Panc1 (cell line): ENCODE data around the gene AGBL4. TPM values are rescaled to one million over a fixed set of nuclear protein-coding genes. Genes with fewer than 3 reads are reported as not detected.

Source experiments
- ATAC-seq: fragments of 200-7000 bp; cut with Tn5 transposase; 2 replicates; pipeline ENCODE4 v1.9.1; 2020; ENCODE audit warnings: mild to moderate bottlenecking, moderate library complexity
- BruUV-seq: library from RNA; stranded (reverse); fragments of 400-500 nt; replicated peaks from 2 replicates; lab custom pipeline; 2021; lab: Mats Ljungman, UMichigan
- CTCF ChIA-PET: fragments of 300-600 bp; sonication (Branson Sonifier 250); formaldehyde crosslinking; loops from one replicate; lab custom pipeline; 2022; ENCODE audit warnings: antibody characterized with exemption; lab: Charles Lee
- POLR2A ChIA-PET: fragments of 300-600 bp; sonication (Branson Sonifier 250); formaldehyde crosslinking; loops from one replicate; lab custom pipeline; 2022; ENCODE audit warnings: antibody characterized with exemption; lab: Charles Lee
- DNase-seq: peaks from one replicate; pipeline ENCODE4 v3.0.0-alpha.2; 2010; ENCODE audit warnings: low read depth, low spot score
- H3K27ac ChIP-seq: 2 replicates; pipeline ENCODE4 v1.5.1; 2011; ENCODE audit warnings: mild to moderate bottlenecking, low read length, inconsistent platforms
- H3K27me3 ChIP-seq: fragments of 200-500 bp; sonication (Bioruptor generic); 2 replicates; pipeline ENCODE4 v1.6.0; 2014; ENCODE audit warnings: low read length, inconsistent platforms; ENCODE audit not compliant: control insufficient read depth, insufficient read depth
- H3K36me3 ChIP-seq: fragments of 200-500 bp; sonication (Bioruptor generic); 2 replicates; pipeline ENCODE4 v1.5.1; 2014; ENCODE audit warnings: inconsistent platforms, mild to moderate bottlenecking, low read length, moderate library complexity; ENCODE audit not compliant: control insufficient read depth, insufficient read depth
- H3K4me1 ChIP-seq: 2 replicates; pipeline ENCODE4 v1.5.1; 2011; ENCODE audit warnings: inconsistent platforms, mild to moderate bottlenecking, low read length, moderate library complexity; ENCODE audit not compliant: control insufficient read depth, insufficient read depth
- H3K4me3 ChIP-seq, 2 experiments: 2 replicates each; pipeline ENCODE4 v1.5.1; 2011 to 2012; ENCODE audit warnings: low read depth in 2 of 2, low read length in 2 of 2, mild to moderate bottlenecking in 2 of 2, inconsistent platforms in 1 of 2, moderate library complexity in 1 of 2
- H3K9me3 ChIP-seq: fragments of 200-500 bp; sonication (Bioruptor generic); 2 replicates; pipeline ENCODE4 v1.5.1; 2014; ENCODE audit warnings: low read depth, mild to moderate bottlenecking, inconsistent platforms, low read length, moderate library complexity; ENCODE audit not compliant: control insufficient read depth, insufficient read depth
- POLR2AphosphoS5 ChIP-seq: IDR thresholded peaks from 2 replicates; pipeline ENCODE4 v1.6.1; 2012; ENCODE audit warnings: mild to moderate bottlenecking, low read depth, low read length, moderate library complexity
- SIN3A ChIP-seq: IDR thresholded peaks from 2 replicates; pipeline ENCODE4 v1.6.1; 2012; ENCODE audit warnings: low read depth, mild to moderate bottlenecking, low read length, moderate library complexity, borderline replicate concordance; ENCODE audit not compliant: insufficient read depth
- TCF7L2 ChIP-seq: IDR thresholded peaks from 2 replicates; pipeline ENCODE4 v1.6.1; 2011; ENCODE audit warnings: mild to moderate bottlenecking, low read depth, low read length, inconsistent platforms
- in situ Hi-C: cut with HindIII; loops from 2 replicates; pipeline ENCODE4 v1.10.0; 2016; ENCODE audit warnings: low sequenced_read_pairs, low pct_unique_long_range_greater_than_20kb
- intact Hi-C: fragments of 100-400 bp; cut with micrococcal nuclease; formaldehyde crosslinking; loops from one replicate; pipeline ENCODE4 v1.10.0; 2022; ENCODE audit not compliant: unreplicated experiment
- total RNA-seq: library from RNA; stranded (reverse); gene quantifications from one replicate; pipeline ENCODE4 v1.2.1, GENCODE V29; 2021; ENCODE audit not compliant: unreplicated experiment
- TF ChIP-seq, protein P1 (sequence below): fragments of 450-650 bp; IDR thresholded peaks from 2 replicates; pipeline ENCODE4 v1.5.1; 2017; ENCODE audit warnings: mild to moderate bottlenecking
- TF ChIP-seq, protein P2 (sequence below), 2 experiments: IDR thresholded peaks; 2 replicates each; pipeline ENCODE4 v1.6.1; 2011 to 2012; ENCODE audit warnings: low read depth in 2 of 2, control low read depth in 1 of 2, low read length in 1 of 2, mild to moderate bottlenecking in 1 of 2, moderate library complexity in 1 of 2; ENCODE audit not compliant: insufficient read depth in 1 of 2

AGBL4 gene
- total RNA-seq, 1 experiment from 2014 or later: not detected

DNA sequence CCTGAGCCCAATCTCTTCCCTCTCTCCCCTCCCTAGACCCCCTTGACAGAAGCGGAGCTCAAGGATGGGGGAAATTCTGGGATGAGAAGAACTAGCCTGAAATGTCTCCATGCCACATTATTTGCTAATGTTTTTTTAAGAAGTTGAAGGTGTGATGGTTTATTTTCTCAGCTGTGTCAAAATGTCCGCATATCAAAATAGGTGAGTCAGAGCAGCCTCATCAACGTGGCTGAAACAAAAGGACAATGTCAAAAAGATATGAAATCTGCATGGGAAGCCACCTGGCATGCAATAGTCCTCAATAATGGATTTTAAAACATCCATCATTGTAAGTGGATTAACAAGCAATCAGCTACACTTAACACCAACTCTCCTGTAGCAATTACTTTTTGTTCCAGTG, 1348.5 kb downstream of the AGBL4 start:
- ATAC-seq: no peak
- CTCF ChIA-PET: no interaction called here
- TF ChIP-seq, protein P1, sequence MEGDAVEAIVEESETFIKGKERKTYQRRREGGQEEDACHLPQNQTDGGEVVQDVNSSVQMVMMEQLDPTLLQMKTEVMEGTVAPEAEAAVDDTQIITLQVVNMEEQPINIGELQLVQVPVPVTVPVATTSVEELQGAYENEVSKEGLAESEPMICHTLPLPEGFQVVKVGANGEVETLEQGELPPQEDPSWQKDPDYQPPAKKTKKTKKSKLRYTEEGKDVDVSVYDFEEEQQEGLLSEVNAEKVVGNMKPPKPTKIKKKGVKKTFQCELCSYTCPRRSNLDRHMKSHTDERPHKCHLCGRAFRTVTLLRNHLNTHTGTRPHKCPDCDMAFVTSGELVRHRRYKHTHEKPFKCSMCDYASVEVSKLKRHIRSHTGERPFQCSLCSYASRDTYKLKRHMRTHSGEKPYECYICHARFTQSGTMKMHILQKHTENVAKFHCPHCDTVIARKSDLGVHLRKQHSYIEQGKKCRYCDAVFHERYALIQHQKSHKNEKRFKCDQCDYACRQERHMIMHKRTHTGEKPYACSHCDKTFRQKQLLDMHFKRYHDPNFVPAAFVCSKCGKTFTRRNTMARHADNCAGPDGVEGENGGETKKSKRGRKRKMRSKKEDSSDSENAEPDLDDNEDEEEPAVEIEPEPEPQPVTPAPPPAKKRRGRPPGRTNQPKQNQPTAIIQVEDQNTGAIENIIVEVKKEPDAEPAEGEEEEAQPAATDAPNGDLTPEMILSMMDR: no peak

DNA sequence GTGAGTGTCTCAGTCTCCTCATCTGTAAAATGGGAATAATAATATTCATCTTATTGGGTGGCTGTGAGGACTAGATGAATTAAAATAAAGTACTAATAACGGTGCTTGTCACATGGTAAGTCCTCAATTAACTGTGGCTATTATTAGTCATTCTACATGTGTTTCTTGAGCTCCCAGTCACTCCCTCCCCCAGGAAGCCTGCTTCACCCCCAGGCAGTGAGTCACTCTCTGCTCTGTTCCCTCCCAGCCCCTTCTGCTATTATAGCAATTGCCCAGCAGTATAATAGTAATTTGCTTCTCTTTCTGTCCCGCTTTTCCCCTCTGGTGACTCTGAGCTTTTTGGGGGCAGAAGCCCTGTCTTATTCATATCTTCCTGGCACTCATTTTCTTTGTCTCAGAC, 1349.1 kb downstream of the AGBL4 start:
- TF ChIP-seq SIN3A (no peak), TCF7L2 (no peak), POLR2AphosphoS5 (no peak)
- TF ChIP-seq, protein P1: no peak
- TF ChIP-seq, protein P2, sequence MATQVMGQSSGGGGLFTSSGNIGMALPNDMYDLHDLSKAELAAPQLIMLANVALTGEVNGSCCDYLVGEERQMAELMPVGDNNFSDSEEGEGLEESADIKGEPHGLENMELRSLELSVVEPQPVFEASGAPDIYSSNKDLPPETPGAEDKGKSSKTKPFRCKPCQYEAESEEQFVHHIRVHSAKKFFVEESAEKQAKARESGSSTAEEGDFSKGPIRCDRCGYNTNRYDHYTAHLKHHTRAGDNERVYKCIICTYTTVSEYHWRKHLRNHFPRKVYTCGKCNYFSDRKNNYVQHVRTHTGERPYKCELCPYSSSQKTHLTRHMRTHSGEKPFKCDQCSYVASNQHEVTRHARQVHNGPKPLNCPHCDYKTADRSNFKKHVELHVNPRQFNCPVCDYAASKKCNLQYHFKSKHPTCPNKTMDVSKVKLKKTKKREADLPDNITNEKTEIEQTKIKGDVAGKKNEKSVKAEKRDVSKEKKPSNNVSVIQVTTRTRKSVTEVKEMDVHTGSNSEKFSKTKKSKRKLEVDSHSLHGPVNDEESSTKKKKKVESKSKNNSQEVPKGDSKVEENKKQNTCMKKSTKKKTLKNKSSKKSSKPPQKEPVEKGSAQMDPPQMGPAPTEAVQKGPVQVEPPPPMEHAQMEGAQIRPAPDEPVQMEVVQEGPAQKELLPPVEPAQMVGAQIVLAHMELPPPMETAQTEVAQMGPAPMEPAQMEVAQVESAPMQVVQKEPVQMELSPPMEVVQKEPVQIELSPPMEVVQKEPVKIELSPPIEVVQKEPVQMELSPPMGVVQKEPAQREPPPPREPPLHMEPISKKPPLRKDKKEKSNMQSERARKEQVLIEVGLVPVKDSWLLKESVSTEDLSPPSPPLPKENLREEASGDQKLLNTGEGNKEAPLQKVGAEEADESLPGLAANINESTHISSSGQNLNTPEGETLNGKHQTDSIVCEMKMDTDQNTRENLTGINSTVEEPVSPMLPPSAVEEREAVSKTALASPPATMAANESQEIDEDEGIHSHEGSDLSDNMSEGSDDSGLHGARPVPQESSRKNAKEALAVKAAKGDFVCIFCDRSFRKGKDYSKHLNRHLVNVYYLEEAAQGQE (IDR thresholded peaks at IDR 0.05; ENCODE audit: insufficient read depth in 1 of 2, low read depth in 2 of 2, low read length in 1 of 2): no peak
- intact Hi-C loops: loop anchor here (5.0 kb wide), 2 partner anchors 148 to 1673 kb away; no protein-coding TSS in a partner anchor
- H3K4me3 ChIP-seq: no peak overlapping the region
- ATAC-seq (no peak), DNase-seq (no peak)
- H3K36me3 ChIP-seq: no peaks in the 10 kb centered on the region
- H3K4me1 ChIP-seq: no peaks in the 10 kb centered on the region
- H3K27ac ChIP-seq: no peak overlapping the region
- no peaks in the 10 kb centered on the region for H3K9me3 ChIP-seq
- H3K27me3 ChIP-seq: no peaks in the 10 kb centered on the region; the same call in 1 of the 2 replicates
- ChIA-PET CTCF (no interaction called here), POLR2A (no interaction called here)
- in situ Hi-C loops: no loop called here
- BruUV-seq: no TSS peak

More for the DNA sequence above, 1348.5 kb downstream of the AGBL4 start:
- BruUV-seq: no TSS peak
- no peaks in the 10 kb centered on the region; the same call in 1 of the 2 replicates for H3K27me3 ChIP-seq
- in situ Hi-C loops (no loop called here), intact Hi-C loops (loop anchor here (5.0 kb wide), 2 partner anchors 147 to 1672 kb away; no protein-coding TSS in a partner anchor)
- no peaks in the 10 kb centered on the region for H3K36me3 ChIP-seq
- no peaks in the 10 kb centered on the region for H3K9me3 ChIP-seq
- H3K27ac ChIP-seq: no peak overlapping the region
- H3K4me3 ChIP-seq: no peak overlapping the region
- no peaks in the 10 kb centered on the region for H3K4me1 ChIP-seq
- POLR2A ChIA-PET: no interaction called here
- no peak for DNase-seq
